ENCODE results near the gene SUDS3.
"Not testable (repeated sequence)": the region's sequence is repeated elsewhere in the genome, so short reads cannot be mapped to it uniquely, and the experiment has no call there.

The SUDS3 gene

GRCh38 chr12:118397708-118398440 lies 21.5 kb downstream of the SUDS3 start:
- DNase-seq (ENCODE audit: low read depth): no peak

GRCh38 chr12:118398524-118398923 lies 22.2 kb downstream of the SUDS3 start:
- DNase-seq (ENCODE audit: low read depth): no peak

GRCh38 chr12:118398940-118399339 lies 22.6 kb downstream of the SUDS3 start:
- DNase-seq (ENCODE audit: low read depth): no peak

- no peak for DNase-seq (ENCODE audit: low read depth)
These were observed 25.9 kb downstream of the SUDS3 start for GRCh38 chr12:118402251-118402650.

GRCh38 chr12:118404876-118405521 lies 28.6 kb downstream of the SUDS3 start:
- DNase-seq (ENCODE audit: low read depth): peak; percentile 62

GRCh38 chr12:118408241-118408640 lies 31.9 kb downstream of the SUDS3 start:
- not testable (repeated sequence) for DNase-seq (ENCODE audit: low read depth)

GRCh38 chr12:118409834-118410233 lies 33.5 kb downstream of the SUDS3 start:
- no peak for DNase-seq (ENCODE audit: low read depth)

- DNase-seq (ENCODE audit: low read depth): no peak
These were observed 41.6 kb downstream of the SUDS3 start for GRCh38 chr12:118417942-118418341.

GRCh38 chr12:118418385-118419057 lies 42.2 kb downstream of the SUDS3 start:
- no peak for DNase-seq (ENCODE audit: low read depth)

- DNase-seq (ENCODE audit: low read depth): no peak
These were observed 44.3 kb downstream of the SUDS3 start for GRCh38 chr12:118420673-118421072.

GRCh38 chr12:118424884-118425283 lies 48.5 kb downstream of the SUDS3 start:
- no peak for DNase-seq (ENCODE audit: low read depth)

GRCh38 chr12:118425364-118425763 lies 49.0 kb downstream of the SUDS3 start:
- no peak for DNase-seq (ENCODE audit: low read depth)

GRCh38 chr12:118427819-118428218 lies 51.5 kb downstream of the SUDS3 start:
- no peak for DNase-seq (ENCODE audit: low read depth)

- no peak for DNase-seq (ENCODE audit: low read depth)
These were observed 52.3 kb downstream of the SUDS3 start for GRCh38 chr12:118428643-118429042.

GRCh38 chr12:118429688-118430383 lies 53.5 kb downstream of the SUDS3 start:
- DNase-seq (ENCODE audit: low read depth): no peak

GRCh38 chr12:118430516-118430915 lies 54.2 kb downstream of the SUDS3 start:
- DNase-seq (ENCODE audit: low read depth): no peak

- DNase-seq (ENCODE audit: low read depth): no peak
These were observed 56.6 kb downstream of the SUDS3 start for GRCh38 chr12:118432812-118433545.

GRCh38 chr12:118436002-118436730 lies 59.8 kb downstream of the SUDS3 start:
- no peak for DNase-seq (ENCODE audit: low read depth)

GRCh38 chr12:118436986-118437385 lies 60.6 kb downstream of the SUDS3 start:
- no peak for DNase-seq (ENCODE audit: low read depth)

GRCh38 chr12:118439068-118439467 lies 62.7 kb downstream of the SUDS3 start:
- DNase-seq (ENCODE audit: low read depth): no peak

- no peak for DNase-seq (ENCODE audit: low read depth)
These were observed 69.9 kb downstream of the SUDS3 start for GRCh38 chr12:118446247-118446646.

Measured in CMK (cell line).